HCT116 (cell line): ENCODE data around the gene WWOX. TPM values are rescaled to one million over a fixed set of nuclear protein-coding genes. Genes with fewer than 3 reads are reported as not detected.

ENCODE experiments used
- ATAC-seq: fragments of 200-7000 bp; cut with Tn5 transposase; 2 replicates; pipeline ENCODE4 v1.9.1; 2020; ENCODE audit warnings: mild to moderate bottlenecking, moderate library complexity
- BruUV-seq: library from RNA; stranded (reverse); fragments of 400-500 nt; replicated peaks from 2 replicates; lab custom pipeline; 2021; lab: Mats Ljungman, UMichigan
- CTCF ChIA-PET: fragments of 300-600 bp; sonication (Branson Sonifier 250); formaldehyde crosslinking; loops from one replicate; lab custom pipeline; 2021; ENCODE audit warnings: antibody characterized with exemption; lab: Charles Lee
- POLR2A ChIA-PET: fragments of 300-600, 350-600 bp; sonication (Branson Sonifier 250); formaldehyde crosslinking; loops from one replicate; lab custom pipeline; 2021; ENCODE audit warnings: antibody characterized with exemption; lab: Charles Lee
- RAD21 ChIA-PET, 2 experiments: fragments of 300-600 bp; sonication (Branson Sonifier 250); formaldehyde crosslinking; loops; one replicate each; lab custom pipeline; 2023; ENCODE audit warnings: low total read pairs in 2 of 2; ENCODE audit not compliant: uncharacterized antibody in 2 of 2, unreplicated experiment in 2 of 2, low non-redundant PET in 1 of 2; lab: Charles Lee
- DNase-seq: peaks from one replicate; pipeline ENCODE4 v3.0.0-alpha.2; 2010; ENCODE audit warnings: low read depth, low spot score
- H2AFZ ChIP-seq: fragments of 200-600 bp; shearing (Covaris generic), sonication (generic); 2 replicates; pipeline ENCODE4 v1.6.1; 2017; ENCODE audit warnings: low read depth, mixed run types, mixed read lengths, antibody characterized with exemption, low read length; ENCODE audit not compliant: poor library complexity, severe bottlenecking
- H3K27ac ChIP-seq: 2 replicates; pipeline ENCODE4 v1.5.1; 2012; ENCODE audit warnings: low read depth, low read length
- H3K27me3 ChIP-seq: fragments of 200-600 bp; sonication (generic); 2 replicates; pipeline ENCODE4 v1.6.1; 2016; ENCODE audit warnings: mixed run types, low read length, mixed read lengths; ENCODE audit not compliant: insufficient read depth
- H3K36me3 ChIP-seq, 2 experiments: fragments of 200-500 bp in 1 of 2; fragments of 200-600 bp in 1 of 2; sonication (Bioruptor generic) in 1 of 2; sonication (generic) in 1 of 2; 2 replicates each; pipeline versions ENCODE4 v1.5.1 to v1.6.1; 2014 to 2016; ENCODE audit warnings: low read length in 2 of 2, inconsistent platforms in 1 of 2, mixed read lengths in 1 of 2, mixed run types in 1 of 2; ENCODE audit not compliant: insufficient read depth in 2 of 2, control insufficient read depth in 1 of 2
- H3K4me1 ChIP-seq, 2 experiments: fragments of 200-600 bp in 1 of 2; sonication (generic) in 1 of 2; 2 replicates each; pipeline versions ENCODE4 v1.5.1 to v1.6.1; 2012 to 2017; ENCODE audit warnings: low read length in 2 of 2, inconsistent platforms in 1 of 2, mild to moderate bottlenecking in 1 of 2, mixed read lengths in 1 of 2, mixed run types in 1 of 2, moderate library complexity in 1 of 2; ENCODE audit not compliant: insufficient read depth in 2 of 2, control insufficient read depth in 1 of 2
- H3K4me2 ChIP-seq: fragments of 200-600 bp; sonication (generic); 2 replicates; pipeline ENCODE4 v1.6.1; 2017; ENCODE audit warnings: mixed run types, low read length, mixed read lengths
- H3K4me3 ChIP-seq, 2 experiments: fragments of 200-600 bp in 1 of 2; sonication (generic) in 1 of 2; replicated peaks in 1 of 2; 2 replicates each; pipeline ENCODE4 v1.5.1; 2011 to 2016; ENCODE audit warnings: low read length in 2 of 2, control low read depth in 1 of 2, low read depth in 1 of 2, mild to moderate bottlenecking in 1 of 2, mixed read lengths in 1 of 2, mixed run types in 1 of 2
- H3K79me2 ChIP-seq: fragments of 200-600 bp; sonication (generic); 2 replicates; pipeline ENCODE4 v1.6.1; 2017; ENCODE audit warnings: mild to moderate bottlenecking, mixed run types, low read length, moderate library complexity, mixed read lengths; ENCODE audit not compliant: insufficient read depth
- H3K9ac ChIP-seq: fragments of 200-600 bp; sonication (generic); 2 replicates; pipeline ENCODE4 v1.6.1; 2016; ENCODE audit warnings: low read length, mixed read lengths
- H3K9me2 ChIP-seq: fragments of 200-600 bp; sonication (generic), shearing (Covaris generic); 2 replicates; pipeline ENCODE4 v1.6.1; 2017; ENCODE audit warnings: mixed run types, mild to moderate bottlenecking, moderate library complexity; ENCODE audit not compliant: insufficient read depth
- H3K9me3 ChIP-seq, 2 experiments: fragments of 200-500 bp in 1 of 2; fragments of 200-600 bp in 1 of 2; sonication (Bioruptor generic) in 1 of 2; sonication (generic) in 1 of 2; 2 replicates each; pipeline ENCODE4 v1.6.1; 2014 to 2017; ENCODE audit warnings: low read length in 2 of 2, mixed read lengths in 2 of 2, inconsistent platforms in 1 of 2, low read depth in 1 of 2, mild to moderate bottlenecking in 1 of 2, mixed run types in 1 of 2, moderate library complexity in 1 of 2; ENCODE audit not compliant: control insufficient read depth in 1 of 2, insufficient read depth in 1 of 2
- H4K20me1 ChIP-seq: fragments of 200-600 bp; sonication (generic), shearing (Covaris generic); 2 replicates; pipeline ENCODE4 v1.6.1; 2017; ENCODE audit warnings: mixed run types, mild to moderate bottlenecking, moderate library complexity; ENCODE audit not compliant: insufficient read depth
- FOSL1 ChIP-seq: IDR thresholded peaks from 2 replicates; pipeline ENCODE4 v1.6.1; 2012; ENCODE audit warnings: low read depth
- JUND ChIP-seq: IDR thresholded peaks from 2 replicates; pipeline ENCODE4 v1.6.1; 2012
- MAX ChIP-seq: IDR thresholded peaks from 2 replicates; pipeline ENCODE4 v1.6.1; 2012
- POLR2AphosphoS5 ChIP-seq: IDR thresholded peaks from 2 replicates; pipeline ENCODE4 v1.6.1; 2011; ENCODE audit warnings: mild to moderate bottlenecking, low read depth, low read length, moderate library complexity
- REST ChIP-seq: IDR thresholded peaks from 2 replicates; pipeline ENCODE4 v1.6.1; 2012; ENCODE audit warnings: low read depth
- SIN3A ChIP-seq: IDR thresholded peaks from 2 replicates; pipeline ENCODE4 v1.6.1; 2012; ENCODE audit warnings: low read depth
- SP1 ChIP-seq: IDR thresholded peaks from 2 replicates; pipeline ENCODE4 v1.6.1; 2012; ENCODE audit warnings: low read depth
- ZNF274 ChIP-seq: fragments of 200-500 bp; sonication (Bioruptor generic); IDR thresholded peaks from 2 replicates; pipeline ENCODE4 v1.6.1; 2014; ENCODE audit warnings: mild to moderate bottlenecking, low read depth, low read length, inconsistent platforms
- intact Hi-C: fragments of 100-400 bp; cut with micrococcal nuclease; formaldehyde crosslinking; loops from 2 replicates; pipeline ENCODE4 v1.10.0; 2022
- total RNA-seq: library from RNA; stranded (reverse); gene quantifications from one replicate; pipeline ENCODE4 v1.2.1, GENCODE V29; 2021; ENCODE audit not compliant: unreplicated experiment

Gene WWOX
- total RNA-seq, 1 experiment from 2014 or later: 13.7 TPM

DNA sequence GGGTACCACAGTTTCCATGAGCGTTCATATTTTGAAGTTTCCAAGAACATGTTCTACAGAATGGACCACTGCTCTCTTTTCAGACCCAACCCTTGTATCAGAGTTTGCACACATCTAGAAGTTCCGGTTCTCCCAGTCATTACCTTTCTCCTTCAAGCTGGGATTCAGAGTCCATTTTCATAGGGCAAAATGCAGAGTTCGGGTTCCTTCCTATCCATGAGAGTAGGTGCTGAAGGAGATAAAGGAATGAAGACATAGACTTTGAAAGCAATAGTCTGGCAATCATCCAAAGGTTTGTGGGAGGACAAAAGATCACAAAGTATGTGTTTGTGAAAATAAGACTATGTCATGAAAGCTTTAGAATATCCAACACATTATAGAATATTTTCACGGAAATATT lies 801.5 kb downstream of the WWOX start:
- Histone ChIP-seq H3K9me2 (no peaks in the 10 kb centered on the region), H3K4me3 (no peak overlapping the region), H3K79me2 (no peaks in the 10 kb centered on the region), H3K36me3 (no peaks in the 10 kb centered on the region), H3K4me2 (no peak overlapping the region), H3K4me1 (no peaks in the 10 kb centered on the region), H3K9ac (no peak overlapping the region), H3K27me3 (no peaks in the 10 kb centered on the region), H3K9me3 (peaks cover 10 to 14% of the 10 kb centered on the region in 2 experiments; a peak in 2 of 4 replicates), H2AFZ (no peak overlapping the region), H3K27ac (no peak overlapping the region), H4K20me1 (no peaks in the 10 kb centered on the region)
- POLR2A ChIA-PET: no interaction called here
- intact Hi-C loops: no loop called here
- BruUV-seq: no TSS peak
- CTCF ChIA-PET: no interaction called here
- RAD21 ChIA-PET: no interaction called here
- no peak for DNase-seq
- TF ChIP-seq REST (no peak), SP1 (no peak), SIN3A (no peak), JUND (no peak), ZNF274 (no peak), FOSL1 (no peak), MAX (no peak), POLR2AphosphoS5 (no peak)
- no peak for ATAC-seq
